K562 (cell line): ENCODE results near the gene CHDH. TPM values are rescaled to one million over a fixed set of nuclear protein-coding genes. Genes with fewer than 3 reads are reported as not detected.

Source experiments
- ATF1 ChIP-seq, 2 experiments: fragments of 450-650 bp in 1 of 2; IDR thresholded peaks; 2 replicates each; pipeline ENCODE4 v1.6.1; 2016; ENCODE audit warnings: missing compliant biosample characterization in 1 of 2, missing genetic modification characterization in 1 of 2
- CEBPZ ChIP-seq: fragments of 150-350 bp; IDR thresholded peaks from 2 replicates; pipeline ENCODE4 v1.6.1; 2014; ENCODE audit warnings: low read depth, mild to moderate bottlenecking, low read length, borderline replicate concordance
- DDX20 ChIP-seq: fragments of 450-650 bp; IDR thresholded peaks from 2 replicates; pipeline ENCODE4 v1.6.1; 2016; ENCODE audit warnings: missing genetic modification characterization, low read depth, mild to moderate bottlenecking, missing compliant biosample characterization, moderate library complexity
- GTF2B ChIP-seq: IDR thresholded peaks from 2 replicates; pipeline ENCODE4 v1.6.1; 2011; ENCODE audit not compliant: insufficient read length; ENCODE audit errors: extremely low read depth
- MTF1 ChIP-seq: fragments of 250-450 bp; sonication (Bioruptor Pico); IDR thresholded peaks from 2 replicates; pipeline ENCODE4 v1.9.0; 2021; ENCODE audit warnings: moderate library complexity, mild to moderate bottlenecking, inconsistent platforms, borderline replicate concordance
- NCOA6 ChIP-seq: fragments of 450-650 bp; IDR thresholded peaks from 2 replicates; pipeline ENCODE4 v1.6.1; 2017; ENCODE audit warnings: mild to moderate bottlenecking
- RB1 ChIP-seq: fragments of 450-650 bp; IDR thresholded peaks from 2 replicates; pipeline ENCODE4 v1.6.1; 2017; ENCODE audit warnings: low read depth, mild to moderate bottlenecking
- RBM25 ChIP-seq: fragments of 200-400 bp; formaldehyde crosslinking; IDR thresholded peaks from 2 replicates; pipeline ENCODE4 v1.6.1; 2018; ENCODE audit warnings: low read length, low read depth, moderate library complexity; ENCODE audit not compliant: severe bottlenecking
- RUNX1 ChIP-seq: sonication (generic); IDR thresholded peaks from 2 replicates; pipeline ENCODE4 v1.6.1; 2016; ENCODE audit warnings: antibody characterized with exemption, low read depth
- SRSF7 ChIP-seq: fragments of 200-400 bp; formaldehyde crosslinking; optimal IDR thresholded peaks from 2 replicates; pipeline ENCODE3; 2017; ENCODE audit warnings: mild to moderate bottlenecking, low read depth, low read length
- ZNF584 ChIP-seq: fragments of 200-800 bp; sonication (Bioruptor generic); IDR thresholded peaks from 2 replicates; pipeline ENCODE4 v1.6.1; 2016; ENCODE audit warnings: low read depth, mild to moderate bottlenecking, missing genetic modification characterization, missing compliant biosample characterization
- polyA plus RNA-seq, 8 experiments: library from polyadenylated mRNA; depleted of rRNA in 4 of 8; stranded (reverse) in 5 of 8; unstranded in 3 of 8; fragments of >200 nt; fragmentation: Nextera tagmentation in 2 of 8; fragmentation: Illumina TruSeq in 1 of 8; extraction: Ambion mirVana in 2 of 8; extraction: Trizol in 1 of 8; gene quantifications; 2 replicates each; pipeline versions ENCODE4 v1.2.1 to v1.2.3, GENCODE V29; 2011 to 2014; ENCODE audit warnings: inconsistent platforms in 1 of 8, missing spikeins in 1 of 8
- total RNA-seq, 7 experiments: library from RNA; depleted of rRNA in 6 of 7; stranded (reverse); fragments of >200 nt in 6 of 7; fragmentation: Illumina TruSeq in 2 of 7; extraction: Trizol in 2 of 7; gene quantifications; 2 replicates each; pipeline versions ENCODE4 v1.2.1 to v1.2.3, GENCODE V29; 2011 to 2021; ENCODE audit warnings: low replicate concordance in 1 of 7
- TF ChIP-seq, protein P1 (sequence below): fragments of 450-650 bp; IDR thresholded peaks from 2 replicates; pipeline ENCODE4 v1.6.1; 2016
- TF ChIP-seq, protein P2 (sequence below): fragments of 450-650 bp; IDR thresholded peaks from 2 replicates; pipeline ENCODE4 v1.6.1; 2016; ENCODE audit warnings: borderline replicate concordance

CHDH gene
- total and polyA plus RNA-seq, 9 of the 15 experiments (the other 6 are each of a cell fraction or from before 2014, with no cell fraction given): 0.06 to 1.9 (median 0.46) TPM

- TF ChIP-seq CEBPZ: no peak
- TF ChIP-seq ZNF584 (CRISPR knock-in tag): no peak
- no peak for TF ChIP-seq DDX20 (tag)
- no peak for TF ChIP-seq RB1
- TF ChIP-seq NCOA6: no peak
- TF ChIP-seq MTF1 (CRISPR knock-in tag): no peak
- TF ChIP-seq, protein P1, sequence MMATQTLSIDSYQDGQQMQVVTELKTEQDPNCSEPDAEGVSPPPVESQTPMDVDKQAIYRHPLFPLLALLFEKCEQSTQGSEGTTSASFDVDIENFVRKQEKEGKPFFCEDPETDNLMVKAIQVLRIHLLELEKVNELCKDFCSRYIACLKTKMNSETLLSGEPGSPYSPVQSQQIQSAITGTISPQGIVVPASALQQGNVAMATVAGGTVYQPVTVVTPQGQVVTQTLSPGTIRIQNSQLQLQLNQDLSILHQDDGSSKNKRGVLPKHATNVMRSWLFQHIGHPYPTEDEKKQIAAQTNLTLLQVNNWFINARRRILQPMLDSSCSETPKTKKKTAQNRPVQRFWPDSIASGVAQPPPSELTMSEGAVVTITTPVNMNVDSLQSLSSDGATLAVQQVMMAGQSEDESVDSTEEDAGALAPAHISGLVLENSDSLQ: no peak
- TF ChIP-seq RUNX1: no peak
- TF ChIP-seq GTF2B: no peak
- no peak for TF ChIP-seq SRSF7
- no peak for TF ChIP-seq ATF1 (CRISPR knock-in tag; IDR thresholded peaks at IDR 0.05)
- TF ChIP-seq ATF1 (tag; IDR thresholded peaks at IDR 0.05): no peak
- no peak for TF ChIP-seq RBM25
- TF ChIP-seq, protein P2, sequence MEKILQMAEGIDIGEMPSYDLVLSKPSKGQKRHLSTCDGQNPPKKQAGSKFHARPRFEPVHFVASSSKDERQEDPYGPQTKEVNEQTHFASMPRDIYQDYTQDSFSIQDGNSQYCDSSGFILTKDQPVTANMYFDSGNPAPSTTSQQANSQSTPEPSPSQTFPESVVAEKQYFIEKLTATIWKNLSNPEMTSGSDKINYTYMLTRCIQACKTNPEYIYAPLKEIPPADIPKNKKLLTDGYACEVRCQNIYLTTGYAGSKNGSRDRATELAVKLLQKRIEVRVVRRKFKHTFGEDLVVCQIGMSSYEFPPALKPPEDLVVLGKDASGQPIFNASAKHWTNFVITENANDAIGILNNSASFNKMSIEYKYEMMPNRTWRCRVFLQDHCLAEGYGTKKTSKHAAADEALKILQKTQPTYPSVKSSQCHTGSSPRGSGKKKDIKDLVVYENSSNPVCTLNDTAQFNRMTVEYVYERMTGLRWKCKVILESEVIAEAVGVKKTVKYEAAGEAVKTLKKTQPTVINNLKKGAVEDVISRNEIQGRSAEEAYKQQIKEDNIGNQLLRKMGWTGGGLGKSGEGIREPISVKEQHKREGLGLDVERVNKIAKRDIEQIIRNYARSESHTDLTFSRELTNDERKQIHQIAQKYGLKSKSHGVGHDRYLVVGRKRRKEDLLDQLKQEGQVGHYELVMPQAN: no peak
Observed at GRCh38 chr3:53841296-53841695, 4.9 kb downstream of the CHDH start (continued).
